Right lobe of liver (tissue), 6 donors: ENCODE data around the gene SLC22A23. TPM values are rescaled to one million over a fixed set of nuclear protein-coding genes. Genes with fewer than 3 reads are reported as not detected.
A peak's percentile ranks its signal among the peaks of the same experiment; 100 is the strongest.

Experiments
- ATAC-seq, 4 donors: fragments of 200-7000 bp; cut with Tn5 transposase; one replicate each; pipeline ENCODE4 v1.9.1; 2020; ENCODE audit warnings: mild to moderate bottlenecking in 4 of 4, moderate library complexity in 4 of 4
- DNase-seq, 3 donors: peaks; one replicate each; pipeline ENCODE4 v3.0.0-alpha.2; 2020
- H3K27ac ChIP-seq, 3 donors: fragments of 200-600 bp; one replicate each; pipeline ENCODE4 v1.8.0; 2022
- H3K27me3 ChIP-seq, 2 donors: fragments of 200-600 bp; one replicate each; pipeline ENCODE4 v1.8.0; 2022
- H3K36me3 ChIP-seq, 4 donors: fragments of 200-600 bp; sonication (generic) in 1 of 4; one replicate each; pipeline versions ENCODE4 v1.5.1 to v1.8.0; 2017 to 2022; ENCODE audit warnings: control low read depth in 1 of 4
- H3K4me1 ChIP-seq, 4 donors: fragments of 200-600 bp; sonication (generic) in 1 of 4; one replicate each; pipeline versions ENCODE4 v1.5.1 to v1.8.0; 2017 to 2022; ENCODE audit warnings: control low read depth in 1 of 4
- H3K4me3 ChIP-seq, 3 donors: fragments of 200-600 bp; one replicate each; pipeline ENCODE4 v1.8.0; 2022
- H3K9me3 ChIP-seq, 4 donors: fragments of 200-600 bp; sonication (generic) in 1 of 4; one replicate each; pipeline versions ENCODE4 v1.5.1 to v1.8.0; 2017 to 2022; ENCODE audit warnings: control low read depth in 1 of 4
- CTCF ChIP-seq, 4 donors: fragments of 200-600 bp in 3 of 4; fragments of 450-650 bp in 1 of 4; IDR thresholded peaks; one replicate each; pipeline versions ENCODE4 v1.5.1 to v1.8.0; 2016 to 2022; ENCODE audit warnings: antibody characterized with exemption in 4 of 4, mild to moderate bottlenecking in 2 of 4
- POLR2A ChIP-seq: fragments of 450-650 bp; IDR thresholded peaks from one replicate; pipeline ENCODE4 v1.6.1; 2017; ENCODE audit warnings: antibody characterized with exemption, mild to moderate bottlenecking
- WGBS: methylation state at CpG from one replicate; pipeline ENCODE4 v1.1.6; 2018; ENCODE audit warnings: low coverage, low lambda C conversion rate; ENCODE audit not compliant: insufficient coverage; ENCODE audit errors: missing lambda C conversion rate; 5-methylcytosine and 5-hydroxymethylcytosine counted together
- intact Hi-C, 2 donors: fragments of 100-400 bp; cut with DNase I; formaldehyde crosslinking; loops; one replicate each; pipeline versions ENCODE4 v1.11.2 to v1.14.1; 2022
- total RNA-seq, 6 experiments: library from RNA; depleted of rRNA in 2 of 6; stranded (reverse); fragments of >200 nt in 2 of 6; fragmentation: NEBNext Ultra II Directional in 3 of 6; extraction: Animal tissue kit (Norgen Biotek cat#: 25700) in 3 of 6; gene quantifications; one replicate each; pipeline versions ENCODE4 v1.1.0 to v1.2.4, GENCODE V29; 2016 to 2023
- donor health status: DM: no; HTN: yes; CAD: no.
- donor health status: DM: no; HTN: no; CAD: no.
- donor health status: DM: no; HTN: no; CAD: no.
- donor health status: DM: no; HTN: yes; CAD: no.
- donor health status: DM: no; HTN: yes; CAD: no.

SLC22A23 gene
- total RNA-seq, 6 experiments from 2014 or later: 11.7 to 27.6 (median 16.3) TPM

- TF ChIP-seq POLR2A: no peak
- TF ChIP-seq CTCF (IDR thresholded peaks at IDR 0.05): no peak
- Histone ChIP-seq H3K4me1 (peaks cover 0 to 70% (median 34%) of the 10 kb centered on the region in 4 donors), H3K27me3 (no peaks in the 10 kb centered on the region), H3K27ac (peak overlapping the region in 1 of 3 donors; percentile 92), H3K4me3 (no peak overlapping the region), H3K36me3 (no peaks in the 10 kb centered on the region), H3K9me3 (no peaks in the 10 kb centered on the region)
- ATAC-seq (no peak), DNase-seq (no peak)
- WGBS: 93% methylated on average over 5 of the region's 7 CpGs
- intact Hi-C loops: loop anchor here in 1 of 2 donors (5.0 kb wide), 1 partner anchor 32 kb away; no protein-coding TSS in a partner anchor
Measured at GRCh38 chr6:3394671-3395070, 62.2 kb downstream of the SLC22A23 start.

- WGBS: 40% methylated on average over 7 of the region's 8 CpGs
- TF ChIP-seq CTCF (IDR thresholded peaks at IDR 0.05): no peak
- Histone ChIP-seq H3K27ac (peak overlapping the region in 2 of 3 donors; percentile 18 to 92), H3K4me3 (no peak overlapping the region), H3K36me3 (no peaks in the 10 kb centered on the region), H3K9me3 (no peaks in the 10 kb centered on the region), H3K4me1 (peaks cover 0 to 66% (median 31%) of the 10 kb centered on the region in 4 donors), H3K27me3 (no peaks in the 10 kb centered on the region)
- intact Hi-C loops: no loop called here
- ATAC-seq (peak; percentile 16 to 67 (median 56)), DNase-seq (no peak)
Measured at GRCh38 chr6:3393836-3394202, 63.0 kb downstream of the SLC22A23 start.

GRCh38 chr6:3392930-3393835 is 63.7 kb downstream of the SLC22A23 start:
- H3K27ac ChIP-seq: peak overlapping the region in 2 of 3 donors; percentile 18 to 92
- no peak for ATAC-seq
- 68% methylated on average over 11 of the region's 13 CpGs for WGBS

GRCh38 chr6:3391902-3392458 is 64.9 kb downstream of the SLC22A23 start:
- peaks cover 0 to 47% (median 22%) of the 10 kb centered on the region in 4 donors for H3K4me1 ChIP-seq
- H3K27me3 ChIP-seq: no peaks in the 10 kb centered on the region
- TF ChIP-seq CTCF (IDR thresholded peaks at IDR 0.05) (no peak), POLR2A (no peak)
- ATAC-seq: no peak
- no peaks in the 10 kb centered on the region for H3K36me3 ChIP-seq
- intact Hi-C loops: no loop called here
- H3K27ac ChIP-seq: peak overlapping the region in 1 of 3 donors; percentile 92
- 95% methylated on average over 3 of the region's 3 CpGs for WGBS
- DNase-seq: no peak
- no peak overlapping the region for H3K4me3 ChIP-seq
- no peaks in the 10 kb centered on the region for H3K9me3 ChIP-seq

More at GRCh38 chr6:3392930-3393835, 63.7 kb downstream of the SLC22A23 start:
- TF ChIP-seq CTCF (IDR thresholded peaks at IDR 0.05) (no peak), POLR2A (no peak)
- no peak for DNase-seq
- intact Hi-C loops: no loop called here
- Histone ChIP-seq H3K9me3 (no peaks in the 10 kb centered on the region), H3K27me3 (no peaks in the 10 kb centered on the region), H3K4me1 (peaks cover 0 to 59% (median 28%) of the 10 kb centered on the region in 4 donors), H3K36me3 (no peaks in the 10 kb centered on the region), H3K4me3 (no peak overlapping the region)
